Endothelial cell of umbilical vein (primary cell): ENCODE measurements around the gene ZNF282. TPM values are rescaled to one million over a fixed set of nuclear protein-coding genes. Genes with fewer than 3 reads are reported as not detected.

ENCODE experiments used
- polyA plus RNA-seq, 4 experiments: library from polyadenylated mRNA; depleted of rRNA in 3 of 4; stranded (reverse) in 3 of 4; unstranded in 1 of 4; fragments of >200 nt; gene quantifications; 2 replicates each; pipeline versions ENCODE4 v1.2.1 to v1.2.3, GENCODE V29; 2011 to 2012; ENCODE audit warnings: missing spikeins in 1 of 4
- small RNA-seq: library from RNA; depleted of rRNA; stranded (forward); fragments of <200 nt; gene quantifications from one replicate; pipeline ENCODE3, GENCODE V24; 2012; ENCODE audit warnings: low replicate concordance, low read depth; ENCODE audit not compliant: insufficient read depth, insufficient read length
- total RNA-seq: library from RNA; stranded (reverse); gene quantifications from 2 replicates; pipeline ENCODE4 v1.2.3, GENCODE V29; 2021

ZNF282 gene
- total and polyA plus RNA-seq, 2 donors (not counting 3 experiments of a cell fraction or from before 2014, with no cell fraction given), result 20.0 to 34.4 TPM

Small RNA genes within 50 kb of the gene (small RNA-seq; reads per million reads assigned to genes)
- gene AC004890.1, result not detected

Other genes starting within 250 kb of the ZNF282 start
- 306 and 308 TPM in 2 replicates for gene PDIA4, start 167.0 kb upstream of the ZNF282 start, total RNA-seq
- 179 and 217 TPM in 2 replicates for gene PDIA4, start 167.0 kb upstream of the ZNF282 start, polyA plus RNA-seq
- gene ZNF786, start 104.8 kb upstream of the ZNF282 start, total RNA-seq, result 5.4 and 5.9 TPM in 2 replicates
- gene ZNF786, start 104.8 kb upstream of the ZNF282 start, polyA plus RNA-seq, result 2.8 and 3.3 TPM in 2 replicates
- gene ZNF425, start 69.2 kb upstream of the ZNF282 start, total RNA-seq, result 0.93 and 2.0 TPM in 2 replicates
- gene ZNF425, start 69.2 kb upstream of the ZNF282 start, polyA plus RNA-seq, result 0.45 and 0.68 TPM in 2 replicates
- 8.6 and 10.6 TPM in 2 replicates for gene ZNF398, start 48.1 kb upstream of the ZNF282 start, total RNA-seq
- 7.5 and 11.1 TPM in 2 replicates for gene ZNF398, start 48.1 kb upstream of the ZNF282 start, polyA plus RNA-seq
- gene ZNF212, start 44.1 kb downstream of the ZNF282 start, total RNA-seq, result 9.0 and 9.2 TPM in 2 replicates
- 3.3 and 3.6 TPM in 2 replicates for gene ZNF212, start 44.1 kb downstream of the ZNF282 start, polyA plus RNA-seq
- gene ZNF783, start 66.7 kb downstream of the ZNF282 start, total RNA-seq, result 9.2 and 9.8 TPM in 2 replicates
- 7.3 and 8.0 TPM in 2 replicates for gene ZNF783, start 66.7 kb downstream of the ZNF282 start, polyA plus RNA-seq